ENCODE data around the gene CLDN10. TPM values are rescaled to one million over a fixed set of nuclear protein-coding genes. Genes with fewer than 3 reads are reported as not detected.

Gene CLDN10
- total RNA-seq, 1 donor from 2014 or later, result not detected

GRCh38 chr13:95585867-95586266 is 33.3 kb downstream of the CLDN10 start:
- ATAC-seq, result no peak
- intact Hi-C loops (cut with DNase I), result no loop called here
- no peak for DNase-seq (ENCODE audit: low spot score)

DNA sequence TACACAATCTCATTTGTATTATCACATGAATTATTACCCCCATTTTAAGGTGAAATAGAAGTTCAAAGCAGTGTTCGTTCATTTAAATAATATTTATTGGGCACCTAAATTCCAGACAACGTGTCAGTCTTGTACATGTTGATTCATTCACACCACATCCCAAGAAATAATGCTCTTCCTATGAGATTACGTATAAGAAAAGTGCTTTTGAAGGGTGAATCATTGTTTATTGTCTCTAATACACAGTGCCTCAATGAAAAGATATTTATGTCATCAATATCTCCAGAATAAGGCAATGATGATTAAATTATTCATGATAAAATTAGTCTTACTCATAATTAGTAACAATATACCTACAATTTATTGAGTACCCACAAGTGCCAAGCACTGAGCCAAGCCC is 35.6 kb downstream of the CLDN10 start:
- no peak for ATAC-seq
- intact Hi-C loops (cut with DNase I), result no loop called here
- no peak for DNase-seq (ENCODE audit: low spot score)

DNA sequence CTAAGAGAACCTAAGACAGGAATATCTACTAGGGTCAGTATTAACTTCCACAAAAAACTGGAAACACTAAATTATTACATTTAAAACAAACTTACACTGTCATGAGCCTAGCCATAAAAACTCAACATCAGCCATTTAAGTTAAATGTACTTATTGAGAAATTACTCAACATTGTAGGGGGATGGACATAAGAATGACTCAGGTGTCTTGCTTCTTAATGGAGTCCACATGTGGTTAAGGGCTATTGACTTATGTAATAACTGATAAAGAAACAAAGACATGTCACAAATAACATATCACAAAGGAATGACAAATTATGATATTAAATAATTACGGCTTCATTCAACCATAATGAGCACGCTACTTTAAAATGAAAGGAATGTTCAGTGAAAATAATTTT is 36.2 kb downstream of the CLDN10 start:
- DNase-seq (ENCODE audit: low spot score) (no peak), ATAC-seq (no peak)
- intact Hi-C loops (cut with DNase I), result no loop called here

GRCh38 chr13:95593462-95593861 is 40.9 kb downstream of the CLDN10 start:
- intact Hi-C loops (cut with DNase I), result no loop called here
- ATAC-seq (no peak), DNase-seq (ENCODE audit: low spot score) (no peak)

DNA sequence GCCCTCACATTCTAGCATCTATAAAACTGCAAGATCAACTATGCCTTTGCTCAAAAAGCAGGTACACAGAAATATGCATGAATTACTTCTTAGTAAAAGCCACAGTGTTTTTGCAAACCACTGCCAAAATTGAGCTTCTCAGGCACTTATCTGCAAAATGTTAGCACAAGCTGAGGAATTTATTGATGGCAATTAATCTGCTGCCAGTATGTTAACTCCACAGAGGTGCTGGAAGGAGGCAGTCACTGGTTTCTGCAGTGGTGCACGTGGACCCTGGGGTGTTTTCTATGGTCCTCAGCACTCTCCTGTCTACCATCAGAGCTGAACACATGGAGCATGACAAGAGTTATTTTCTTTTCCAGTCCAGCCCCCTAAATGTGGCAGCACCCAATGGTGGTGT is 44.2 kb downstream of the CLDN10 start:
- no peak for DNase-seq (ENCODE audit: low spot score)
- ATAC-seq, result no peak
- intact Hi-C loops (cut with DNase I), result no loop called here

- intact Hi-C loops (cut with DNase I), result no loop called here
- DNase-seq (ENCODE audit: low spot score) (no peak), ATAC-seq (no peak)
Observed at GRCh38 chr13:95601216-95601615, 48.7 kb downstream of the CLDN10 start.

DNA sequence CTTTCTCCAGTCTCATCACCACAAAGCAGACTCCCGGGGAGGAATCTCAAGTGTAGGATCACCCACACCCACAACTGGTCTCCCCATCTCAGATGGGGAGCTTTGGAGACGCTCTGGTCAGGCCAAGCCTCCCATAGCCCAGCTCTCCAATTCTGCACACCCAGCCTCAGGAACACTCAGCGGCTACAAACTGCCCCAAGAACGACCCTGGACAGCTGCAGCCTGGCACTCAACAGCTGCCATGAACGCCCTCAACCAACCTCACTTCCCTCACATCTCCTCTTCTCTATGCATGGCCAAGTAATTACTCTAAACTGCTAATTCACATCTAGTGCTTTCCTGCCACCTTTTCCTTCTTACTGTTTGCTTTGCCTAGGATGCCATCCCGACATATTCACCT is 49.4 kb downstream of the CLDN10 start:
- DNase-seq (ENCODE audit: low spot score) (no peak), ATAC-seq (no peak)
- intact Hi-C loops (cut with DNase I), result no loop called here

DNA sequence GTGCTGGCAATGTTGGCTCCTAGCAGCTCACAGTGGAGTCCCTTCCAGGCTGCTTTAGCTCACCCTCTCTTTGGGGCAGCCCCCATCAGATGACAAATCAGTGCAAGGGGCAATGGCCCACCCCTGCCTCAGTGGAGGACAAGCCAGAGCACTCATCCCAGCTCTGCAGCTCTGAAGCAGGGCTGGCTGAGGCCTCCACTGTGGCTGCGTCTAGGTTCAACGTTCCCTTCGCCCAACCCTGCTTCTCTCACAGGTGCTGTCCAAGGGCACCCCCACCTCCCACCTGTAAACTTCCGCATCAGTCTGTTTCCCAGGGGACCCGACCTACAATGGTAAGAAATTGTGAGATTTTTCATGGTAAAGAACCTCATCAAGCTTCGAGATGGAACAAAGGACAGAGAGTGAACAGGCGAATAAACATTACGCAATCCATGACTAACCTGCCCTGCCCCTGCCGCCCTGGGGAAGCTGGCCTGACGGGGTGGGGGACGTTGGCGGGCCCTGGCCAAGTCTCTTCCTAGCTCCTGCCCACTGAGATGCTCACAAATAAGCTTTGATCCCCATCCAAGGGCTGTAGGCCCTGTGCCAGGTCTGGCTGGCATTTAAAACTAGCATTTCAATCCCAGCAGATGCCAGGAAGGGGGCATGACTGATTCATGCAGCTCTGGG is 51.5 kb downstream of the CLDN10 start:
- ATAC-seq (peak; percentile 24), DNase-seq (ENCODE audit: low spot score) (no peak)
- intact Hi-C loops (cut with DNase I), result no loop called here

DNA sequence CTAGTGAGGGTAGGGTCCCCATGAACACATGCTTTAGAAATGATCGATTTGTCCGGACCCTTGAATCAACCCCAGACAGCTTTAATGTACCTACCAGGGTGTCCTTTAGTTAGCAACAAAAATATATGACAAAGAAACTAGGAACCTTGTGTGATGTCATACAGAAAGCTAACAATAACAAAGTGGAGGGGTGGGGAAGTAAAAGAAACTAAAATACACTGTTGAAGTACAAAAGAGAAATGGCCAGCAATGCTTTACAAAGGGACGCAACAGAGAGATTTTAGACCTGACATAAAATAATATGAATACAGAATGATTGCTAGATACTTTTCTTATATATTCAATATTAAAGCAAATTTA is 52.0 kb downstream of the CLDN10 start:
- intact Hi-C loops (cut with DNase I), result no loop called here
- no peak for ATAC-seq

DNA sequence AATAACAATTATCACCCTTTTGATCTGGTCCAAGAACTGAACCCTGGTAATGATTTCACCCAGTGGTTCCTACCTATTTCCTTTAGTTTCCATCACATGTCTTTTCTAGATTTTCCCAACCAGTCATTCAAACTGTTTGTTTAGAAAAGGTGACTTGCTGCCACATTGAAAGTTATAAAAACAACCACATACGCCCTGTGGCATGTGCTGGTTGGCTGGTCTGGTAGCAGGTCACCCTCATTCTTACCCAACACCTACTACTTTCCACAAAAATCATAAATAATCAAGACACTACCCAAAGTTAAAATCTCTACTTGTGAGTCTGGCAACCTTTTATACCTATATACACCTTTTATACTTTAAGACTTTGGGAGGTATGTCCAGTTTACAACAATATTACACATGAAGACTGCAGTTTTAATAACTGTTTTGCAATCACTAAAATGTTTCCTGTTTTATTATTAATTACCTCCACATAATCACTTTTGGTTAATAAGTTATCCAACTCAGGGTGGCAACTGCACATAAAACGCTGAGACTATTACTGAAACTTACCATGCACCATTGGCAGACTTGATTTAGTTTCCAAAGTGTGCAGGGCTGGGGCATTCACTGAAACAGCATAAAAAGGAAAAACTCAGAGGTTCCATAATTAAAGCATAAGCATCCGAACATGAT is 53.1 kb downstream of the CLDN10 start:
- intact Hi-C loops (cut with DNase I), result no loop called here
- no peak for DNase-seq (ENCODE audit: low spot score)
- no peak for ATAC-seq

More for the DNA sequence above, 52.0 kb downstream of the CLDN10 start:
- no peak for DNase-seq (ENCODE audit: low spot score)

DNA sequence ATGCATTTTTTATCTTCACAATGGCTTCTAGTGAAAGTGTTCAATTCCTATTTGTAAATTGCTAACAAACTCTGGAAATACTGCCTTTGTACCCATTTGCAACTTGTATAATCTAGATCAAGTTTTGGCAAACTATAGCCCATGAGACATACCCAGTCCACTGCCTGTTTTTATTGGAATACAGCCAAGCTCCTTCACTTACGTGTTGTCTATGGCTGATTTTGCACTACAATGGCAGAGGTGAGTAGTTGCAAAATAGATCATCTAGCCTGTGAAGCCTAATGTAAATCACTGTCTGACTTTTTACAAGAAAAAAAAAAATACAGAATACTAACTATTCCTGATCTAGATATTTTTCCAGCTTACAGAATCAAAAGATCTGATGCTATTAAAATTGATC is 54.8 kb downstream of the CLDN10 start:
- no peak for DNase-seq (ENCODE audit: low spot score)
- intact Hi-C loops (cut with DNase I), result no loop called here
- ATAC-seq, result no peak

- DNase-seq (ENCODE audit: low spot score) (no peak), ATAC-seq (peak; percentile 39)
- intact Hi-C loops (cut with DNase I), result no loop called here
Observed at GRCh38 chr13:95608640-95609323, 56.3 kb downstream of the CLDN10 start.

DNA sequence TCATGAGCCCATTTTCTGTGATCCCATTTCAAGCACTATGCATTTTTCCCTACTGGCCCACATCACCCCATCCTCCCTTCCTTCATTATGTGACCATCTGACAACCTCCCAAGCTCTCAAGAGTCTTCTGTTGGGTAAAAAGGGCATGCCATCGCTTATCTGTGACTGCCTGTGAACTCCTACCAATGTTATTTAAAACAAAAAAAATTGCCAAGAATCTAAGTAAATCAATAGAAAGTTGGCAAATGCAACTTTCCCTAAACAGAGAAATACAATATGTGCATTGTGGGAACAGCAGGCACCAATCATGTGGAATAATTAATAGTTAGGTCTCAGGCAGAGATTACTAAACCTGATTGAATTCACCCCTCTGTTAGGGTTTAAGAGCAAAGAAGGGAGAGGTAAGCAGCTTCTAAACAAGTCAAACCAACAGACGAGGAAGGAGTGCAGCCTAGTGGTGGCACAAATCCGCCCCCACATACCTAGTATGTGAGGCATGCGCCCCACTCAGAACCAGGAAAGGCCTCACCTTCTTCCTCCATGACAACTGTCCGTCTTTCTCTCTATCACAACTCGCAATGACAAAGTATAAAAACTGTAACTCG is 62.2 kb downstream of the CLDN10 start:
- intact Hi-C loops (cut with DNase I), result no loop called here
- ATAC-seq, result no peak
- no peak for DNase-seq (ENCODE audit: low spot score)

GRCh38 chr13:95615539-95615938 is 63.0 kb downstream of the CLDN10 start:
- DNase-seq (ENCODE audit: low spot score), result no peak
- ATAC-seq, result no peak
- intact Hi-C loops (cut with DNase I), result no loop called here

DNA sequence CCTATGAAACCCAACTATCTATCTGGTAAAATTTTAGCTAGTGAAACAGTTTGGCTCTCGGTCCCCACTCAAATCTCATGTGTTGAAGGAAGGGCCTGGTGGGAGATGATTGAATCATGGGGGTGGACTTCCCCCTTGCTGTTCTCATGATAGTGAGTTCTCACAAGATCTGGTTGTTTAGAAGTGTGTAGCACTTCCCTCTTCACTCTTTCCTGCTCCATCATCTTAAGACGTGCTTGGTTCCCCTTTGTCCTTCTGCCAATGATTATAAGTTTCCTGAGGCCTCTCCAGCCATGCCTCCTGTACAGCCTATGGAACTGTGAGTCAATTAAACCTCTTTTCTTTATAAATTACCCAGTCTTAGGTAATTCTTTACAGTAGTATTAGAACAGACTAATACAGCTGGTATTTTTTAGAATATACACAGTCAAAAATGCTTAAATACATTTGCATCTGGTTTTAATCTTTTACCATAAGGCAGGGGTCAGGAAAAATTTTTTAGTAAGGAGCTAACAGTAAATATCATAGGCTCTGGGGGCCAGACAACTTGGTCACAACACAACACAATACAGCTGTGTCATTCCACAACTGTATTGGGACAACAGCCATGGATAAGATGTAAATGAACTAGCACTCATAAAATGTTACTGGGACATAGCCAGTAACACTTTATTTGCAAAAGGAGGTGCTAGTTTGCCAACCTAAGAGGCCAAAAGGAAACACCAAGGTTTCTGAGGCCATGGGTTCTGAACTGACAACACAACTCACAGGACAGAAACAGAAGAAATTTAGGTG is 67.7 kb downstream of the CLDN10 start:
- DNase-seq (ENCODE audit: low spot score), result no peak
- intact Hi-C loops (cut with DNase I), result no loop called here
- no peak for ATAC-seq

DNA sequence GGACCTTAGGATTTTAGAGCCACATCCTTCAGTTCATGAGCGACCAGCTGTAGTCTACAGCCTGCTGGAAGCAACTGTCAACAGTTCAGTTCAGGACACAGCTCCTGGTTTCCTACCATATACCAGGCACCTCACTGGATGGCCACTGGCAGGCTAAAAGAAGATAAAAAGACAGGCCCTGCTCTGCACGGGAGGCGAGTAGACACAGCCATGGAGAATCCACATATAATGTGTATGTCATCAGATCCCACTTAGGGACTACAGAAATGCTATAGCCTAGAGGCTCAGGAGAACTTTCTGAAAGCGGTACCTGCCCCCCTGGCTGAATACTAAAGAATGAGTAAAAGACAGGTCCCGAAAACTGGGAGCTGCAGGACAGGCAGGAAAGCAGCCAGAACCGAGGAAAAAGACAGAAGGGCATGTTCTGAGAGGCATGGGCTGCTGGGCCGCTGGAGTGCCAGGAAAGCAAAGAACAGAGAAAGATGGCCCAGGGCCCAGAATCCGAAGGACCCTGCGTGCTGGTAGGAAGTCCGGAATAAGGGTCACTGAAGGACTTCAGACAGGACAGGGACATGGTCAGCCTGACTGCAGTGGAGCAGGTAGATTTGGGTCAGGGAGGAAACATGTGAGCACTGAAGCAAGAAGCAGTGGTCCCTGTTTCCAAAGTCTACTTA is 68.4 kb downstream of the CLDN10 start:
- ATAC-seq (no peak), DNase-seq (ENCODE audit: low spot score) (no peak)
- intact Hi-C loops (cut with DNase I), result no loop called here

- intact Hi-C loops (cut with DNase I), result no loop called here
- ATAC-seq, result no peak
- DNase-seq (ENCODE audit: low spot score), result no peak
Observed at GRCh38 chr13:95623141-95623540, 70.6 kb downstream of the CLDN10 start.

- ATAC-seq (peak; percentile 61), DNase-seq (ENCODE audit: low spot score) (no peak)
- intact Hi-C loops (cut with DNase I), result no loop called here
Observed at GRCh38 chr13:95624020-95624419, 71.5 kb downstream of the CLDN10 start.

- ATAC-seq, result no peak
- no peak for DNase-seq (ENCODE audit: low spot score)
- intact Hi-C loops (cut with DNase I), result no loop called here
Observed at GRCh38 chr13:95626768-95627167, 74.2 kb downstream of the CLDN10 start.

All from sciatic nerve (tissue), 2 donors.